ENCODE data around the gene LZTFL1. TPM values are rescaled to one million over a fixed set of nuclear protein-coding genes. Genes with fewer than 3 reads are reported as not detected.

LZTFL1 gene
- total and polyA plus RNA-seq, 12 donors: 2.6 to 12.2 (median 7.6) TPM

DNA sequence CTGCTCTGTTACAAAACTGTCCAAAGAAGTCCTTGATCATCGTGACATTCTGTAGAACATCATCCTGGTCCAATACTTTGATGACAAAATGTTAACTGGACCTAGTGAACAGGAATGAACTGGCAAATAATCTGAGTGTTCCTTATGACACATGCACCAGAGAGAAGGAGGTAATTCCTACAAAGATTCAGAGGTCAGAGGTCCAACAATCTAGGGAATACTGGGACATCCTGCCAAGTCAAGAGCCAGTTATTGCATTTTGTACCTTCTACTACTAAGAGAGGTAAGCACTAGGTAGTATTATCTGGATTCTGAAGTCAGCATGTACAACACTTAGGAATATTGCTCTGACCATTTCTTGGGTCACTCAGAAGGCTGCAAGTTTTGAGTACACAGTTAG, 20.8 kb downstream of the LZTFL1 start:
- no peak for ATAC-seq
- H3K4me3 ChIP-seq: no peak overlapping the region
- intact Hi-C loops (cut with DNase I): no loop called here
- H3K9me3 ChIP-seq: peaks cover 0 to 9% (median 0%) of the 10 kb centered on the region in 11 donors
- no peak overlapping the region for H3K27ac ChIP-seq
- H3K4me1 ChIP-seq: peaks cover 0 to 33% (median 19%) of the 10 kb centered on the region in 9 donors
- peaks cover 0 to 63% (median 19%) of the 10 kb centered on the region in 9 donors for H3K36me3 ChIP-seq
- TF ChIP-seq, protein P1, sequence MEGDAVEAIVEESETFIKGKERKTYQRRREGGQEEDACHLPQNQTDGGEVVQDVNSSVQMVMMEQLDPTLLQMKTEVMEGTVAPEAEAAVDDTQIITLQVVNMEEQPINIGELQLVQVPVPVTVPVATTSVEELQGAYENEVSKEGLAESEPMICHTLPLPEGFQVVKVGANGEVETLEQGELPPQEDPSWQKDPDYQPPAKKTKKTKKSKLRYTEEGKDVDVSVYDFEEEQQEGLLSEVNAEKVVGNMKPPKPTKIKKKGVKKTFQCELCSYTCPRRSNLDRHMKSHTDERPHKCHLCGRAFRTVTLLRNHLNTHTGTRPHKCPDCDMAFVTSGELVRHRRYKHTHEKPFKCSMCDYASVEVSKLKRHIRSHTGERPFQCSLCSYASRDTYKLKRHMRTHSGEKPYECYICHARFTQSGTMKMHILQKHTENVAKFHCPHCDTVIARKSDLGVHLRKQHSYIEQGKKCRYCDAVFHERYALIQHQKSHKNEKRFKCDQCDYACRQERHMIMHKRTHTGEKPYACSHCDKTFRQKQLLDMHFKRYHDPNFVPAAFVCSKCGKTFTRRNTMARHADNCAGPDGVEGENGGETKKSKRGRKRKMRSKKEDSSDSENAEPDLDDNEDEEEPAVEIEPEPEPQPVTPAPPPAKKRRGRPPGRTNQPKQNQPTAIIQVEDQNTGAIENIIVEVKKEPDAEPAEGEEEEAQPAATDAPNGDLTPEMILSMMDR (IDR thresholded peaks at IDR 0.05): no peak
- no peak for DNase-seq
- no peaks in the 10 kb centered on the region for H3K27me3 ChIP-seq
- WGBS, 2 donors: 95 to 97% methylated on average over 1 of the region's 1 CpG

DNA sequence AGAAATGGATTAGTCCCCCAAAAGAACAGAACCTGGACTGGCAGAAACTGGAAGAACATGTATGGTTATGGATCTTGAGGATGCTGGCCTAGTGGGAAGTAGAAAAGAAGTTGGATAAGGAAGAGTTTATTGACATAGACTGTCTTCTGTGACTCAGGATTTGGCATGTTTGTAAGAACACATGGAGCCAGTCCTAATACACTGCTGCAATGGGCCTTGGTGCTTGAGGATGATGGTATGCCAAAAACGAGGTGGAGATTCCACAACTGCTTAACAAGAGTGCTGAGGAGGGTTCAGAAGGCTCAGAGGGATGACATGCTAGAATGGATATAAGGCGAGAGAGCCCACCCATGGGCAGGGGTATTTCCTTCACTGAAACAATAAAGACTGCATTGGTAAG, 22.4 kb downstream of the LZTFL1 start:
- TF ChIP-seq, protein P1 (IDR thresholded peaks at IDR 0.05): no peak
- ATAC-seq (no peak), DNase-seq (no peak)
- peaks cover 0 to 35% (median 19%) of the 10 kb centered on the region in 9 donors for H3K4me1 ChIP-seq
- no peak overlapping the region for H3K27ac ChIP-seq
- H3K36me3 ChIP-seq: peaks cover 0 to 47% (median 11%) of the 10 kb centered on the region in 9 donors
- intact Hi-C loops (cut with DNase I): loop anchor here in 1 of 10 donors (5.0 kb wide), 1 partner anchor 57 kb away; no protein-coding TSS in a partner anchor
- no peaks in the 10 kb centered on the region for H3K27me3 ChIP-seq
- peaks cover 0 to 9% (median 0%) of the 10 kb centered on the region in 11 donors for H3K9me3 ChIP-seq
- no peak overlapping the region for H3K4me3 ChIP-seq
- 87 to 90% methylated on average over 2 of the region's 2 CpGs for WGBS, 2 donors

DNA sequence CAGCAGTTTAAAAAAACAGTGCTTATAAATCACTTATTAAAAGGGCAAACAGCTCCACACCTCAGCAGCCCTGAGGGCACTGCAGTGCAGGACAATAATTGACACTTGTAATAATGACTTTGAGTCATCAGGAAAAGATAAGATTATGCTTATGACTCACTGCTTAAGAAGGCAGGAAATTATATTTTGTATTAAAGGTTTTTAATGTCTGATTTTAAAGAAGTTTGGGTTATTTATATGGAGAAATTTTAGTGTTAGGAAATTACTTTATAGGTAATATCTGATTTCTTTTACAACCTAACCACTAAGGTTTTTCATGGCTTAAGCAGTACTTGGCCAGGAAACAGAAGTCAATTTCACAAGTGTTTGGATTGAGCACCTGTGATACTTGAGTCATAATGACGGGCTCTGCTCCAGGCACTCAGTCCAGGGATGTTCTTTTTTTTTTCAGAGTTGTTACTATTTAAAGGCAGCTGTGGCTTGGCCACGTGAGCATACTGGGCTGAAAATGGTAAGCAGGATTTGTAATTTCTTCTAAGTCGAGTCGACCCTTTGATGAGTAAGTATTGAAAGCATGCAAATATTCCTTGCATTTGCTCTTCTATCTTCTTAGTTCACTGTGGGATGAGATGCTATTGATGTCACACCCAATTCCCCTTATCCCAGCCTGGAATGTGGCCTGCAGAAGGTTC, 23.9 kb downstream of the LZTFL1 start:
- H3K27ac ChIP-seq: peak overlapping the region in 4 of 10 donors; percentile 4 to 39 (median 8)
- H3K4me1 ChIP-seq: peaks cover 0 to 35% (median 19%) of the 10 kb centered on the region in 9 donors
- peak in 1 of 2 donors; percentile 15 for DNase-seq
- H3K36me3 ChIP-seq: peaks cover 0 to 31% (median 10%) of the 10 kb centered on the region in 9 donors
- 15 to 33% methylated on average over 4 of the region's 4 CpGs for WGBS, 2 donors
- H3K9me3 ChIP-seq: peaks cover 0 to 9% (median 0%) of the 10 kb centered on the region in 11 donors
- TF ChIP-seq, protein P1 (IDR thresholded peaks at IDR 0.05): no peak
- intact Hi-C loops (cut with DNase I): loop anchor here in 1 of 10 donors (5.0 kb wide), 1 partner anchor 56 kb away; no protein-coding TSS in a partner anchor
- peak in 7 of 8 donors; percentile 64 to 92 (median 88) for ATAC-seq
- no peak overlapping the region for H3K4me3 ChIP-seq
- H3K27me3 ChIP-seq: no peaks in the 10 kb centered on the region

DNA sequence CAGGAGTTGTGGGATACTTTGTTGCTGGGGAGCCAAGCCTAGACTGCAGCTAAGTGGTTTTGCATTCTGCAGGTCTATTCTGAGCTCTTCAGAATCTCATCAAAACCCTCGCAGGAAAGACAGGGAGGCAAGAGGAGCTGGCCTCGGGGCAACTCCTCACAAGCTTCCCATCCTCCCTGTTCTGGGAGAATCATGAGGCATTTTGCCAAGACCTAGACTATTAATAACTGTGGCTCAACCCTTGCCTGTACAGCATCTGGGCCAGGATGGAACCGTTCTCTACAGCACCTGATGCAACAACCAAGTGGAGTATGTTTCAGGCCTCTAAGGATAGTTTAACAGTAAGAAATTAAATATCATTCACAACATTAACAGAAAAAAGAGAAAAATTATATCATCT, 25.4 kb downstream of the LZTFL1 start:
- intact Hi-C loops (cut with DNase I): loop anchor here in 1 of 10 donors (5.0 kb wide), 1 partner anchor 54 kb away; no protein-coding TSS in a partner anchor
- H3K36me3 ChIP-seq: peaks cover 0 to 17% (median under 1%) of the 10 kb centered on the region in 9 donors
- DNase-seq: peak; percentile 18 to 52
- H3K4me3 ChIP-seq: no peak overlapping the region
- peaks cover 0 to 35% (median 19%) of the 10 kb centered on the region in 9 donors for H3K4me1 ChIP-seq
- no peaks in the 10 kb centered on the region for H3K27me3 ChIP-seq
- peak overlapping the region in 4 of 10 donors; percentile 1 to 63 (median 38) for H3K27ac ChIP-seq
- peak; percentile 79 to 95 (median 89) for ATAC-seq
- TF ChIP-seq, protein P1 (IDR thresholded peaks at IDR 0.05): no peak
- H3K9me3 ChIP-seq: peaks cover 0 to 9% (median 0%) of the 10 kb centered on the region in 11 donors
- WGBS, 2 donors: 21 to 29% methylated on average over 3 of the region's 3 CpGs

Measured in heart right ventricle (tissue), 16 donors.